H1 (cell line): ENCODE results near the gene DCP1B. TPM values are rescaled to one million over a fixed set of nuclear protein-coding genes. Genes with fewer than 3 reads are reported as not detected.

Experiments
- CTCF ChIA-PET: fragments of 300-600 bp; sonication (Branson Sonifier 250); formaldehyde crosslinking; loops from one replicate; lab custom pipeline; 2021; ENCODE audit not compliant: partially characterized antibody; lab: Charles Lee
- POLR2A ChIA-PET: fragments of 300-600 bp; sonication (Branson Sonifier 250); formaldehyde crosslinking; loops from one replicate; lab custom pipeline; 2021; ENCODE audit warnings: inconsistent platforms; ENCODE audit not compliant: partially characterized antibody; lab: Charles Lee
- DNase-seq, 2 experiments: peaks; one replicate each; pipeline versions ENCODE4 v3.0.0 to v3.0.0-alpha.2; 2010 to 2022; ENCODE audit warnings: low spot score in 2 of 2, low read depth in 1 of 2, mixed read lengths in 1 of 2
- FAIRE-seq: peaks from 2 replicates; lab custom pipeline; 2011; peaks lifted over from hg19 to GRCh38; lab: Jason Lieb, UNC
- H2AFZ ChIP-seq: 2 replicates; pipeline ENCODE4 v1.8.1; 2012; ENCODE audit warnings: low read length, inconsistent platforms
- H2AK5ac ChIP-seq: 2 replicates; pipeline ENCODE4 v1.6.1; 2013; ENCODE audit warnings: low read depth, low read length
- H2BK120ac ChIP-seq: replicated peaks from 2 replicates; pipeline ENCODE3; 2013; ENCODE audit warnings: low read depth, low read length, inconsistent platforms
- H2BK12ac ChIP-seq: 2 replicates; pipeline ENCODE4 v1.6.1; 2013; ENCODE audit warnings: low read depth, low read length
- H2BK15ac ChIP-seq: 2 replicates; pipeline ENCODE4 v1.6.1; 2013; ENCODE audit warnings: low read length
- H2BK20ac ChIP-seq: 2 replicates; pipeline ENCODE4 v1.6.1; 2013; ENCODE audit warnings: low read length
- H2BK5ac ChIP-seq: 2 replicates; pipeline ENCODE4 v1.6.1; 2013; ENCODE audit warnings: low read depth, low read length
- H3K14ac ChIP-seq: 2 replicates; pipeline ENCODE4 v1.6.1; 2013; ENCODE audit warnings: inconsistent platforms; ENCODE audit not compliant: insufficient read length
- H3K18ac ChIP-seq: 2 replicates; pipeline ENCODE4 v1.6.1; 2013; ENCODE audit warnings: low read length; ENCODE audit errors: extremely low read depth
- H3K23ac ChIP-seq: 2 replicates; pipeline ENCODE4 v1.6.1; 2013; ENCODE audit warnings: inconsistent platforms; ENCODE audit not compliant: insufficient read length
- H3K23me2 ChIP-seq: 2 replicates; pipeline ENCODE4 v1.6.1; 2013; ENCODE audit warnings: low read depth, low read length
- H3K27ac ChIP-seq: 2 replicates; pipeline ENCODE4 v1.6.1; 2011; ENCODE audit warnings: low read depth, low read length, inconsistent platforms
- H3K27me3 ChIP-seq, 4 experiments: replicated peaks in 1 of 4; 1 replicate in 1 of 4; 2 replicates in 3 of 4; pipeline versions ENCODE4 v1.6.1 to v1.8.1; 2011 to 2013; ENCODE audit warnings: low read length in 3 of 4, mild to moderate bottlenecking in 3 of 4, inconsistent platforms in 2 of 4, mixed read lengths in 2 of 4, moderate library complexity in 1 of 4; ENCODE audit not compliant: control insufficient read depth in 3 of 4, insufficient read depth in 3 of 4; ENCODE audit errors: extremely low read depth in 1 of 4
- H3K36me3 ChIP-seq, 4 experiments: 2 replicates each; pipeline versions ENCODE4 v1.6.1 to v1.8.1; 2011 to 2013; ENCODE audit warnings: mild to moderate bottlenecking in 4 of 4, low read length in 3 of 4, moderate library complexity in 2 of 4, control low read depth in 1 of 4, inconsistent platforms in 1 of 4; ENCODE audit not compliant: insufficient read depth in 4 of 4, control insufficient read depth in 2 of 4
- H3K4ac ChIP-seq: replicated peaks from 2 replicates; pipeline ENCODE3; 2013; ENCODE audit warnings: low read length, low read depth, mixed read lengths, inconsistent platforms; ENCODE audit not compliant: insufficient read length
- H3K4me1 ChIP-seq, 4 experiments: replicated peaks in 1 of 4; 1 replicate in 1 of 4; 2 replicates in 3 of 4; pipeline versions ENCODE4 v1.6.1 to v1.8.1; 2011 to 2013; ENCODE audit warnings: low read length in 3 of 4, inconsistent platforms in 2 of 4, mixed read lengths in 1 of 4; ENCODE audit not compliant: insufficient read depth in 4 of 4, control insufficient read depth in 3 of 4
- H3K4me2 ChIP-seq, 2 experiments: 2 replicates each; pipeline versions ENCODE4 v1.6.1 to v1.8.1; 2011 to 2013; ENCODE audit warnings: low read depth in 2 of 2, low read length in 2 of 2, control low read depth in 1 of 2, inconsistent platforms in 1 of 2, mild to moderate bottlenecking in 1 of 2; ENCODE audit not compliant: insufficient read depth in 1 of 2
- H3K4me3 ChIP-seq, 4 experiments: fragments of 200-600, 300-600 bp in 1 of 4; sonication (generic), shearing (Covaris generic), sonication (Bioruptor Twin) in 1 of 4; 2 replicates each; pipeline versions ENCODE4 v1.5.1 to v1.8.1; 2011 to 2016; ENCODE audit warnings: low read length in 4 of 4, low read depth in 3 of 4, control low read depth in 2 of 4, inconsistent platforms in 2 of 4, mild to moderate bottlenecking in 2 of 4, mixed read lengths in 1 of 4, moderate library complexity in 1 of 4; ENCODE audit not compliant: insufficient read depth in 2 of 4; ENCODE audit errors: extremely low read depth in 1 of 4
- H3K56ac ChIP-seq: replicated peaks from 2 replicates; pipeline ENCODE3; 2013; ENCODE audit warnings: low read depth, mild to moderate bottlenecking, mixed read lengths, low read length, inconsistent platforms; ENCODE audit not compliant: insufficient read length
- H3K79me1 ChIP-seq: 2 replicates; pipeline ENCODE4 v1.6.1; 2013; ENCODE audit warnings: low read depth, low read length, control low read depth
- H3K79me2 ChIP-seq, 2 experiments: 2 replicates each; pipeline versions ENCODE4 v1.6.1 to v1.8.1; 2012 to 2013; ENCODE audit warnings: low read length in 2 of 2, mild to moderate bottlenecking in 2 of 2, inconsistent platforms in 1 of 2; ENCODE audit not compliant: insufficient read depth in 2 of 2, control insufficient read depth in 1 of 2
- H3K9ac ChIP-seq, 4 experiments: replicated peaks in 1 of 4; 1 replicate in 1 of 4; 2 replicates in 3 of 4; pipeline versions ENCODE4 v1.6.1 to v1.8.1; 2011 to 2013; ENCODE audit warnings: low read depth in 3 of 4, low read length in 3 of 4, control low read depth in 2 of 4, mild to moderate bottlenecking in 2 of 4, moderate library complexity in 2 of 4, inconsistent platforms in 1 of 4; ENCODE audit errors: extremely low read depth in 1 of 4
- H3K9me3 ChIP-seq, 2 experiments: 2 replicates each; pipeline versions ENCODE4 v1.6.1 to v1.8.1; 2012 to 2013; ENCODE audit warnings: mild to moderate bottlenecking in 2 of 2, moderate library complexity in 2 of 2, control low read depth in 1 of 2, inconsistent platforms in 1 of 2, low read depth in 1 of 2, low read length in 1 of 2, mixed read lengths in 1 of 2; ENCODE audit not compliant: insufficient read depth in 2 of 2
- H4K20me1 ChIP-seq, 2 experiments: replicated peaks in 1 of 2; 2 replicates each; pipeline versions ENCODE3 to v1.8.1; 2011 to 2013; ENCODE audit warnings: inconsistent platforms in 2 of 2, low read length in 2 of 2, mild to moderate bottlenecking in 1 of 2; ENCODE audit not compliant: insufficient read depth in 2 of 2, control insufficient read depth in 1 of 2
- H4K5ac ChIP-seq: 2 replicates; pipeline ENCODE4 v1.6.1; 2013; ENCODE audit warnings: low read length, low read depth, mixed read lengths, inconsistent platforms; ENCODE audit not compliant: insufficient read length
- H4K8ac ChIP-seq: 2 replicates; pipeline ENCODE4 v1.8.0; 2013; ENCODE audit warnings: mild to moderate bottlenecking, moderate library complexity, low read length, inconsistent platforms; ENCODE audit not compliant: insufficient read depth; ENCODE audit errors: extremely low read depth
- H4K91ac ChIP-seq: replicated peaks from 2 replicates; pipeline ENCODE3; 2013; ENCODE audit warnings: low read length, mixed read lengths, inconsistent platforms; ENCODE audit not compliant: insufficient read length
- GABPA ChIP-seq: IDR thresholded peaks from 2 replicates; pipeline ENCODE4 v1.6.1; 2011; ENCODE audit warnings: mild to moderate bottlenecking, low read length, moderate library complexity, borderline replicate concordance; ENCODE audit not compliant: insufficient read depth
- KDM1A ChIP-seq: fragments of 200-600, 300-600 bp; sonication (generic); IDR thresholded peaks from 2 replicates; pipeline ENCODE4 v1.7.1; 2016; ENCODE audit warnings: mild to moderate bottlenecking, low read length, borderline replicate concordance
- SP2 ChIP-seq: IDR thresholded peaks from 2 replicates; pipeline ENCODE4 v1.6.1; 2012; ENCODE audit warnings: mild to moderate bottlenecking, low read length, inconsistent platforms
- WGBS, 2 experiments: shearing (Covaris generic) in 1 of 2; methylation state at CpG; one replicate each; pipeline versions ENCODE4 v1.1.6 to v1.1.7; 2013 to 2015; ENCODE audit warnings: low lambda C conversion rate in 2 of 2, mixed read lengths in 2 of 2, inconsistent platforms in 1 of 2, low coverage in 1 of 2, missing lambda C conversion rate in 1 of 2; ENCODE audit not compliant: insufficient replicate concordance in 2 of 2, insufficient coverage in 1 of 2, insufficient read length in 1 of 2; ENCODE audit errors: extremely low coverage in 1 of 2, missing lambda C conversion rate in 1 of 2; 5-methylcytosine and 5-hydroxymethylcytosine counted together
- polyA plus RNA-seq, 7 experiments: library from polyadenylated mRNA; depleted of rRNA in 3 of 7; stranded (reverse) in 5 of 7; unstranded in 2 of 7; fragments of >200 nt in 5 of 7; fragments of 200-250 nt in 2 of 7; gene quantifications; 1 replicate in 5 of 7; 2 replicates in 1 of 7; 4 replicates in 1 of 7; pipeline versions ENCODE4 v1.2.1 to v1.2.3, GENCODE V29; 2011 to 2013; ENCODE audit warnings: missing spikeins in 2 of 7, mixed read lengths in 2 of 7
- total RNA-seq: library from RNA; stranded (reverse); fragmentation: NEBNext Ultra II Directional; extraction: Animal tissue kit (Norgen Biotek cat#: 25700); gene quantifications from 2 replicates; pipeline ENCODE4 v1.2.1, GENCODE V29; 2021

The DCP1B gene
- total and polyA plus RNA-seq, 2 of the 8 experiments (the other 6 are each of a cell fraction or from before 2014, with no cell fraction given), result 14.8 to 29.0 TPM

GRCh38 chr12:1948883-1949282 is 55.4 kb downstream of the DCP1B start:
- Histone ChIP-seq H3K23ac (no peak overlapping the region), H3K4me3 (no peak overlapping the region), H4K20me1 (peaks cover 0 to 2% of the 10 kb centered on the region in 2 experiments), H3K79me1 (no peaks in the 10 kb centered on the region), H3K18ac (no peak overlapping the region), H3K4me2 (no peak overlapping the region), H4K91ac (no peak overlapping the region), H2BK20ac (no peak overlapping the region), H2BK5ac (no peak overlapping the region), H3K9me3 (no peaks in the 10 kb centered on the region), H3K14ac (no peak overlapping the region), H3K27ac (no peak overlapping the region), H2AK5ac (no peak overlapping the region), H3K36me3 (peaks cover 5 to 38% (median 26%) of the 10 kb centered on the region in 4 experiments; a peak in 6 of 8 replicates), H3K56ac (no peak overlapping the region), H3K9ac (no peak overlapping the region), H3K4ac (no peak overlapping the region), H4K8ac (no peak overlapping the region), H2AFZ (no peak overlapping the region), H3K23me2 (no peaks in the 10 kb centered on the region), H4K5ac (no peak overlapping the region), H2BK120ac (no peak overlapping the region), H2BK15ac (no peak overlapping the region), H3K79me2 (no peaks in the 10 kb centered on the region), H3K27me3 (no peaks in the 10 kb centered on the region), H3K4me1 (peaks cover 1 to 6% (median 2%) of the 10 kb centered on the region in 4 experiments; a peak in 3 of 7 replicates), H2BK12ac (0 out of 2 replicates have a peak overlapping the region, but pooled peaks have one; percentile 2)
- WGBS, 2 experiments, result 95% methylated on average over 11 of the region's 11 CpGs; no CpG with 5 or more reads in 1 of the 2 experiments
- CTCF ChIA-PET, result interaction anchor here (0.6 to 2.2 kb wide), 6 partner anchors 9 to 158 kb away, joined by 3 to 23 read pairs (median 4); no protein-coding TSS in a partner anchor
- POLR2A ChIA-PET, result no interaction called here
- no peak for FAIRE-seq
- TF ChIP-seq SP2, result no peak
- TF ChIP-seq KDM1A, result no peak
- no peak for TF ChIP-seq GABPA
- DNase-seq, result no peak
